SKM-1 treated with dmso at 0.1 percent for 144 hours (cell line): Measurements from ENCODE around the gene KIF3A.
A peak's percentile ranks its signal among the peaks of the same experiment; 100 is the strongest.

Experiments used
- DNase-seq: peaks from one replicate; lab custom pipeline; 2025; ENCODE audit not compliant: unreplicated experiment; lab: John Stamatoyannopoulos, UW

KIF3A gene

GRCh38 chr5:132736853-132737833, at the start of gene KIF3A:
Gene KIF3A, minus strand, starts transcription at chr5:132737546. Its CDS starts 127 bp downstream, at chr5:132737419.
- DNase-seq, result peak; percentile 95

GRCh38 chr5:132787076-132787475, 49.7 kb upstream of the KIF3A start:
- DNase-seq, result no peak

- no peak for DNase-seq
These were observed 48.5 kb upstream of the KIF3A start for GRCh38 chr5:132785864-132786263.

- DNase-seq, result no peak
These were observed 48.0 kb upstream of the KIF3A start for GRCh38 chr5:132785365-132785764.

- DNase-seq, result peak; percentile 54
These were observed 44.8 kb upstream of the KIF3A start for GRCh38 chr5:132782101-132782500.

GRCh38 chr5:132781029-132781428, 43.7 kb upstream of the KIF3A start:
- no peak for DNase-seq

- DNase-seq, result no peak
These were observed 43.2 kb upstream of the KIF3A start for GRCh38 chr5:132780577-132780976.

GRCh38 chr5:132779961-132780360, 42.6 kb upstream of the KIF3A start:
- DNase-seq, result no peak

- DNase-seq, result no peak
These were observed 41.5 kb upstream of the KIF3A start for GRCh38 chr5:132778856-132779255.

- DNase-seq, result no peak
These were observed 40.8 kb upstream of the KIF3A start for GRCh38 chr5:132778129-132778528.

- DNase-seq, result peak; percentile 15
These were observed 40.1 kb upstream of the KIF3A start, which contains the start of gene SEPTIN8 for GRCh38 chr5:132777209-132778069. Gene SEPTIN8, minus strand, starts transcription at chr5:132777239. Its CDS starts 102 bp downstream, at chr5:132777137.

GRCh38 chr5:132776938-132777208, 39.5 kb upstream of the KIF3A start:
- no peak for DNase-seq

- DNase-seq, result no peak
These were observed 39.0 kb upstream of the KIF3A start for GRCh38 chr5:132776131-132776937.

- no peak for DNase-seq
These were observed 38.2 kb upstream of the KIF3A start for GRCh38 chr5:132775476-132775961.

GRCh38 chr5:132774896-132775295, 37.5 kb upstream of the KIF3A start:
- DNase-seq, result no peak

- DNase-seq, result no peak
These were observed 37.1 kb upstream of the KIF3A start for GRCh38 chr5:132774406-132774805.

GRCh38 chr5:132773601-132774355, 36.4 kb upstream of the KIF3A start:
- no peak for DNase-seq

- no peak for DNase-seq
These were observed 35.8 kb upstream of the KIF3A start for GRCh38 chr5:132773114-132773513.

GRCh38 chr5:132772291-132773070, 35.1 kb upstream of the KIF3A start:
- DNase-seq, result no peak
